ENCODE measurements around the gene CSH1. TPM values are rescaled to one million over a fixed set of nuclear protein-coding genes. Genes with fewer than 3 reads are reported as not detected.

Gene CSH1
- total and polyA plus RNA-seq, 4 donors = not detected

DNA sequence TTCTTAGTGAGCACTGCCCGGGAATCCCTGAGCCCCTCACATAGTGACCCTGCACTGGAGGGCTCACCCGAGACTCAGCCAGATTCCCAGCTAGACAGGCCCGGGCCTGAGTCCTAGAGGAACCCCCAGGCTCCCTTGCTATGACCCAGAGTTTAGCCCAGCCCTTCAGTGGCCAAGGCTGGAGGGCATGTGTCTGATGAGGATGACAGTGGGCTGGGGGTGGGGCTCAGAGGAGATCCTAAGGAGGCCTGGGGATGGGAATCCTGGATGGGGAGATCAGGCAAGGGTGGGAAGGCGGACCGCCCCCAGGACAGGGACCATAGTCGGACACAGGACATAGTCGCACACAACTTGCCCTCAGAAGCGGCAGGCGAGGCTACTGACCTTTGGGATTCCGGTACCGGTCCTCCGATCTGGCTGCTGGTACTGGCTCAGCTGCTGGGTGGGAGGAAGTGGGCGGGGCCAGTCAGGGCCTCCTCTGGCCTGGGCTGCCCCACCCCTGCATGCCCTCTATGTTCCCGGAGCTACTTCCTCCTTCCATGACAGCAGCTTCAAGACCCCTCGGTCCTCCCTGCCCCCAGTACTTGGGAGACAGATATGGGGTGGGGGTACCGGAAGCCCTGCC is 34.7 kb upstream of the CSH1 start:
- Histone ChIP-seq H3K9me3 (ENCODE audit: control insufficient read depth in 4 of 4, low read length in 3 of 4) (no peaks in the 10 kb centered on the region), H3K4me3 (ENCODE audit: low read depth in 1 of 3, low read length in 3 of 3) (no peak overlapping the region), H3K27me3 (ENCODE audit: control insufficient read depth in 4 of 4, insufficient read depth in 4 of 4, low read length in 3 of 4) (no peaks in the 10 kb centered on the region), H3K9ac (ENCODE audit: low read depth in 1 of 2, low read length in 2 of 2) (no peak overlapping the region), H3K27ac (ENCODE audit: low read depth in 1 of 2, low read length in 2 of 2) (peak overlapping the region; percentile 33 to 57), H3K4me1 (ENCODE audit: control insufficient read depth in 4 of 4, insufficient read depth in 4 of 4, low read length in 3 of 4) (peaks cover 0 to 8% (median 2%) of the 10 kb centered on the region in 4 donors), H3K36me3 (ENCODE audit: control insufficient read depth in 4 of 4, insufficient read depth in 3 of 4, low read depth in 1 of 4, low read length in 3 of 4) (no peaks in the 10 kb centered on the region)
- WGBS = 59% methylated on average over 16 of the region's 16 CpGs
- peak; percentile 80 for TF ChIP-seq NR2F2 (IDR thresholded peaks at IDR 0.05)
- TF ChIP-seq HNF4G (IDR thresholded peaks at IDR 0.05) = no peak
- peak; percentile 47 for TF ChIP-seq SP1 (IDR thresholded peaks at IDR 0.05)
- TF ChIP-seq REST (IDR thresholded peaks at IDR 0.05) = no peak
- peak; percentile 9 to 27 for TF ChIP-seq RXRA (IDR thresholded peaks at IDR 0.05)
- TF ChIP-seq, protein P1, sequence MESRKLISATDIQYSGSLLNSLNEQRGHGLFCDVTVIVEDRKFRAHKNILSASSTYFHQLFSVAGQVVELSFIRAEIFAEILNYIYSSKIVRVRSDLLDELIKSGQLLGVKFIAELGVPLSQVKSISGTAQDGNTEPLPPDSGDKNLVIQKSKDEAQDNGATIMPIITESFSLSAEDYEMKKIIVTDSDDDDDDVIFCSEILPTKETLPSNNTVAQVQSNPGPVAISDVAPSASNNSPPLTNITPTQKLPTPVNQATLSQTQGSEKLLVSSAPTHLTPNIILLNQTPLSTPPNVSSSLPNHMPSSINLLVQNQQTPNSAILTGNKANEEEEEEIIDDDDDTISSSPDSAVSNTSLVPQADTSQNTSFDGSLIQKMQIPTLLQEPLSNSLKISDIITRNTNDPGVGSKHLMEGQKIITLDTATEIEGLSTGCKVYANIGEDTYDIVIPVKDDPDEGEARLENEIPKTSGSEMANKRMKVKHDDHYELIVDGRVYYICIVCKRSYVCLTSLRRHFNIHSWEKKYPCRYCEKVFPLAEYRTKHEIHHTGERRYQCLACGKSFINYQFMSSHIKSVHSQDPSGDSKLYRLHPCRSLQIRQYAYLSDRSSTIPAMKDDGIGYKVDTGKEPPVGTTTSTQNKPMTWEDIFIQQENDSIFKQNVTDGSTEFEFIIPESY (IDR thresholded peaks at IDR 0.05) = no peak
- TF ChIP-seq RAD21 (IDR thresholded peaks at IDR 0.05) = no peak
- no peak for TF ChIP-seq CTCF (IDR thresholded peaks at IDR 0.05; ENCODE audit: low read depth, low read length, missing input control)
- TF ChIP-seq, protein P2, sequence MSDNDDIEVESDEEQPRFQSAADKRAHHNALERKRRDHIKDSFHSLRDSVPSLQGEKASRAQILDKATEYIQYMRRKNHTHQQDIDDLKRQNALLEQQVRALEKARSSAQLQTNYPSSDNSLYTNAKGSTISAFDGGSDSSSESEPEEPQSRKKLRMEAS (IDR thresholded peaks at IDR 0.05) = no peak
- no peak for TF ChIP-seq HNF4A (conservative IDR thresholded peaks at IDR 0.05)
- no peak for TF ChIP-seq JUND (IDR thresholded peaks at IDR 0.05)
- no peak for TF ChIP-seq FOXA1 (IDR thresholded peaks at IDR 0.05)
- no peak for DNase-seq (ENCODE audit: low spot score)

GRCh38 chr17:63929860-63930766 is 33.7 kb upstream of the CSH1 start:
- no peaks in the 10 kb centered on the region for H3K9me3 ChIP-seq (ENCODE audit: control insufficient read depth in 4 of 4, low read length in 3 of 4)
- H3K9ac ChIP-seq (ENCODE audit: low read depth in 1 of 2, low read length in 2 of 2) = no peak overlapping the region
- no peak overlapping the region for H3K27ac ChIP-seq (ENCODE audit: low read depth in 1 of 2, low read length in 2 of 2)
- H3K36me3 ChIP-seq (ENCODE audit: control insufficient read depth in 4 of 4, insufficient read depth in 3 of 4, low read depth in 1 of 4, low read length in 3 of 4) = no peaks in the 10 kb centered on the region
- H3K4me1 ChIP-seq (ENCODE audit: control insufficient read depth in 4 of 4, insufficient read depth in 4 of 4, low read length in 3 of 4) = peaks cover 0 to 8% (median 2%) of the 10 kb centered on the region in 4 donors
- no peak overlapping the region for H3K4me3 ChIP-seq (ENCODE audit: low read depth in 1 of 3, low read length in 3 of 3)
- DNase-seq (ENCODE audit: low spot score) = no peak
- WGBS = 89% methylated on average over 24 of the region's 24 CpGs
- no peaks in the 10 kb centered on the region for H3K27me3 ChIP-seq (ENCODE audit: control insufficient read depth in 4 of 4, insufficient read depth in 4 of 4, low read length in 3 of 4)
- TF ChIP-seq FOXA2 (IDR thresholded peaks at IDR 0.05) (no peak), RXRA (IDR thresholded peaks at IDR 0.05) (no peak), YY1 (IDR thresholded peaks at IDR 0.05) (no peak), JUND (IDR thresholded peaks at IDR 0.05) (no peak), CTCF (IDR thresholded peaks at IDR 0.05; ENCODE audit: low read depth, low read length, missing input control) (no peak), HNF4G (IDR thresholded peaks at IDR 0.05) (no peak), TAF1 (conservative IDR thresholded peaks at IDR 0.05) (no peak), SP1 (IDR thresholded peaks at IDR 0.05) (no peak), GABPA (IDR thresholded peaks at IDR 0.05 in 1 of 2, conservative IDR thresholded peaks at IDR 0.05 in 1 of 2) (no peak)
- TF ChIP-seq, protein P1 (IDR thresholded peaks at IDR 0.05) = no peak

Data from liver (tissue), 9 donors.